Calu3 (cell line): ENCODE data around the gene TTC12. TPM values are rescaled to one million over a fixed set of nuclear protein-coding genes. Genes with fewer than 3 reads are reported as not detected.

Source experiments
- BruUV-seq: library from RNA; stranded (reverse); fragments of 400-500 nt; replicated peaks from 2 replicates; lab custom pipeline; 2021; lab: Mats Ljungman, UMichigan
- CTCF ChIA-PET: fragments of 300-600 bp; sonication (Branson Sonifier 250); formaldehyde crosslinking; loops from one replicate; lab custom pipeline; 2022; ENCODE audit warnings: antibody characterized with exemption; lab: Charles Lee
- DNase-seq: peaks from one replicate; pipeline ENCODE4 v3.0.0; 2022
- H3K27ac Mint-ChIP-seq: one replicate; pipeline ENCODE4 v1.8.0; 2022; ENCODE audit warnings: mixed read lengths; ENCODE audit not compliant: unreplicated experiment
- H3K27me3 Mint-ChIP-seq: one replicate; pipeline ENCODE4 v1.8.0; 2022; ENCODE audit warnings: mixed read lengths; ENCODE audit not compliant: unreplicated experiment
- H3K36me3 Mint-ChIP-seq: one replicate; pipeline ENCODE4 v1.8.0; 2022; ENCODE audit warnings: mild to moderate bottlenecking, moderate library complexity, mixed read lengths; ENCODE audit not compliant: insufficient read depth, unreplicated experiment
- H3K4me1 Mint-ChIP-seq: one replicate; pipeline ENCODE4 v1.8.0; 2022; ENCODE audit warnings: mild to moderate bottlenecking, low read depth, mixed read lengths; ENCODE audit not compliant: unreplicated experiment
- H3K4me3 Mint-ChIP-seq: one replicate; pipeline ENCODE4 v1.8.0; 2022; ENCODE audit warnings: mild to moderate bottlenecking, low read depth, moderate library complexity, mixed read lengths; ENCODE audit not compliant: unreplicated experiment
- H3K9me3 Mint-ChIP-seq: one replicate; pipeline ENCODE4 v1.8.0; 2022; ENCODE audit warnings: low read depth, mixed read lengths; ENCODE audit not compliant: unreplicated experiment
- intact Hi-C: fragments of 100-400 bp; cut with micrococcal nuclease; formaldehyde crosslinking; loops from one replicate; pipeline ENCODE4 v1.10.0; 2022; ENCODE audit not compliant: unreplicated experiment
- total RNA-seq: library from RNA; stranded (reverse); gene quantifications from 2 replicates; pipeline ENCODE4 v1.2.3, GENCODE V29; 2022
- TF ChIP-seq, protein P1 (sequence below): fragments of 200-600 bp; IDR thresholded peaks from one replicate; pipeline ENCODE4 v1.8.0; 2022; ENCODE audit warnings: antibody characterized with exemption; ENCODE audit not compliant: unreplicated experiment

Gene TTC12
- total RNA-seq, 1 experiment from 2014 or later = 15.0 TPM

DNA sequence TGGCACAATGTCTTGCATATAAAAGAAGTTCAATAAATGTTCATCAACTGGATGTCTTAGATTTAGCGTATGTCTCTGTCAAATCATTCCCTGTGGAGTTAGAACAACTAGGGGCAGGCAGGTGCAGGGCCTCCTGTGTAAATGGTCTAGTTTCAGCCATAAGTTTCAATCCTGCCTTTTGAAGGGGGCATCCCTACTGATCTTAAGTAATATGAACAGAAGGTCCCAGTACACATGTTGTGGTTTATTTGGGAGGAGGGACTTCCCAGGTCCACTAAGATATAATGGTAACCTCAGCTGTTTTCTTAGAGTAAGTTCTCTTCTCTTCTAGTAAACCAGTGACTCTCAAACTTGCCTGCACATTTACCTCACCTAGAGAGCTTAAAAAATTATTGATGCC, 19.8 kb downstream of the TTC12 start:
- no peak for DNase-seq
- Mint-ChIP-seq H3K9me3 (no peaks in the 10 kb centered on the region), H3K4me3 (no peak overlapping the region), H3K36me3 (peaks cover 10% of the 10 kb centered on the region), H3K4me1 (no peaks in the 10 kb centered on the region), H3K27ac (no peak overlapping the region), H3K27me3 (no peaks in the 10 kb centered on the region)
- BruUV-seq = no TSS peak
- TF ChIP-seq, protein P1, sequence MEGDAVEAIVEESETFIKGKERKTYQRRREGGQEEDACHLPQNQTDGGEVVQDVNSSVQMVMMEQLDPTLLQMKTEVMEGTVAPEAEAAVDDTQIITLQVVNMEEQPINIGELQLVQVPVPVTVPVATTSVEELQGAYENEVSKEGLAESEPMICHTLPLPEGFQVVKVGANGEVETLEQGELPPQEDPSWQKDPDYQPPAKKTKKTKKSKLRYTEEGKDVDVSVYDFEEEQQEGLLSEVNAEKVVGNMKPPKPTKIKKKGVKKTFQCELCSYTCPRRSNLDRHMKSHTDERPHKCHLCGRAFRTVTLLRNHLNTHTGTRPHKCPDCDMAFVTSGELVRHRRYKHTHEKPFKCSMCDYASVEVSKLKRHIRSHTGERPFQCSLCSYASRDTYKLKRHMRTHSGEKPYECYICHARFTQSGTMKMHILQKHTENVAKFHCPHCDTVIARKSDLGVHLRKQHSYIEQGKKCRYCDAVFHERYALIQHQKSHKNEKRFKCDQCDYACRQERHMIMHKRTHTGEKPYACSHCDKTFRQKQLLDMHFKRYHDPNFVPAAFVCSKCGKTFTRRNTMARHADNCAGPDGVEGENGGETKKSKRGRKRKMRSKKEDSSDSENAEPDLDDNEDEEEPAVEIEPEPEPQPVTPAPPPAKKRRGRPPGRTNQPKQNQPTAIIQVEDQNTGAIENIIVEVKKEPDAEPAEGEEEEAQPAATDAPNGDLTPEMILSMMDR = no peak
- intact Hi-C loops = no loop called here
- CTCF ChIA-PET = no interaction called here

DNA sequence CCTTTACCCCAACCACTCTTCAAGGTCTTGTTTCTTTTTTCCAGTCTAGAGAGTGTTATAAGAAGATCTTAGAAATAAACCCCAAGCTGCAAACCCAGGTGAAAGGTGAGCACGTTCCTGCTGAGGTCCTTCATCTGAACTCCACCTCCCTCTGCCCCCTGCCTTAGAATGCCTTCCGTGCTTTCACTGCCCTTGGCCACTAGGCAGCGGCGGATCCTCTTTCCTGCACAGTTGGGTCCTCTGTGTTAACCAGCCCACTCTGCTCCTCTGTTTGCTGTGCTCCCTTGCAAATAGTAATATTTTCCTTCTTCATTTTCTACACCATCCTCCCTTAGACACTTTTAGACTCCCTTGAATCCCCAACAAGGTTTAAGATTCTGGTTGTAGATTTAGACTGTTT, 24.3 kb downstream of the TTC12 start:
- DNase-seq = no peak
- Mint-ChIP-seq H3K27ac (no peak overlapping the region), H3K4me3 (no peak overlapping the region), H3K9me3 (no peaks in the 10 kb centered on the region), H3K36me3 (peaks cover 11% of the 10 kb centered on the region), H3K27me3 (no peaks in the 10 kb centered on the region), H3K4me1 (no peaks in the 10 kb centered on the region)
- intact Hi-C loops = no loop called here
- BruUV-seq = no TSS peak
- CTCF ChIA-PET = no interaction called here
- TF ChIP-seq, protein P1 = no peak

DNA sequence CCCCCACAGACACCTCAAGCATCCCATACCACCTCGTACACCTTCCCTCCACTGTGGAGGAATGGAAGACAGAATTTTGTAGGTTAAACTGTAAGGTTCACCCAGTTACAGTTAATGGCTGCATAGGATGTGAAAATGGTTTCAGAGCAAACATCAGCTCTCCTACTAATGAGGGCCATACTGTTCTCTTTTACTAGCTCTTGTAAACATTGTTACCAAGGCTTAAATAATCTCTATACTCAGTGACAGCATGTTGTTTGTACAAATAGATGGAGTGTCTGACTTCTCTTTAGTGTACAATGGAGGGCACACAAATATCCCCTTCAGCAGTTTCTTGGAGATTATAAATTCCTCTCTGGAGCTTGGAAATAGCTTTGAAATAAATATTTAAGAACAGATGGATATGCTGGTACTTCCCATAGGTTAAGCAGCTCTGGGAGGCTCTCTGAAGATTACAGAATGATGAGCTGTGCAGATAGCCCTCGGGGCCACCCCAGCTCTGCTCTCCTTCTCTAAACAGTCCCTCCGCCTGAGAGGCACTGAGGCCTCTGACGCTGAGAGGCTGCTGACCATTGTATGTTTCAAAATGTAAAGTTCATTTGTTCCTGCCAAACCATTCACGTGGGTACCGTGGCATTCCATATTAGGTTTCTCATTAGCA, 25.7 kb downstream of the TTC12 start:
- no peaks in the 10 kb centered on the region for H3K27me3 Mint-ChIP-seq
- H3K4me3 Mint-ChIP-seq = no peak overlapping the region
- H3K4me1 Mint-ChIP-seq = no peaks in the 10 kb centered on the region
- intact Hi-C loops = no loop called here
- H3K9me3 Mint-ChIP-seq = no peaks in the 10 kb centered on the region
- H3K36me3 Mint-ChIP-seq = peaks cover 5% of the 10 kb centered on the region
- CTCF ChIA-PET = no interaction called here
- TF ChIP-seq, protein P1 = no peak
- BruUV-seq = no TSS peak
- no peak for DNase-seq
- no peak overlapping the region for H3K27ac Mint-ChIP-seq

DNA sequence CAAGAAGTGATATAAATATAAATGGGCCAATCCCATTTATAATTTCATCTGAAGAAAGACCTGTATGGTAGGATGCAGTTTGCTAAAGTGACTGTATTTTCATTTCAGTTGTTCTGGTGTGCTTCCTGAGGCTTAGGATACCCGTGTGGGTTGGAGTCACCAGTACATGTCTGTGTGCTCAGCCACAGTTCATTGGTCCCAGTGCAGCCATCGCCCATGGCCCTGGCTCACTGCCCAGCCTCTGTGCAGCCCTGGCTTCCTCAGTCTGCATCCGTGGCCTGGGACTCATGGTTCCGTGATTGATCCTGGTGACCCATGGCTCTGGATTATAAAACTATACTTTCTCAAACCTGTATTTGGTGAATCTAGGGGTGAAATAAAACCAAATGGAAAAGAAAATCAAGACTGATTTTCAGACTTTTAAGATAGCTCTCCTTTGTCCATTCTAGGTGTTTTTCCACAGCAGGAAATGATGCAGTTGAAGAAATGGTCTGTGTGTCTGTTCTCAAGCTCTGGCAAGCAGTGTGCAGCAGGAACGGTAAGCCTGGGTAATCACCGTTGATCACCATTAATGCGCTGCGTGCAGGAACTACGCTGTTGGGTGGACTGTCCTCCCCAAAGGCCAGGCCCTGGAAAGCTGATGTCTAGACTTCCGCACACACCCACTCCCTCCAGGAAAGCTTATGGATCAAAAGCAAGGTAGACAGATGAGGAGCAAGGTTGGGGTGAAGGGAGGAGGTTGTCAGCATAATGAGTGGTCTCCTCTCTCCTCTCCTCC, 27.2 kb downstream of the TTC12 start:
- H3K4me3 Mint-ChIP-seq = no peak overlapping the region
- intact Hi-C loops = no loop called here
- CTCF ChIA-PET = no interaction called here

More for the DNA sequence above, 27.2 kb downstream of the TTC12 start:
- no peaks in the 10 kb centered on the region for H3K9me3 Mint-ChIP-seq
- TF ChIP-seq, protein P1 = no peak
- no peak for DNase-seq
- no peak overlapping the region for H3K27ac Mint-ChIP-seq
- peaks cover 5% of the 10 kb centered on the region for H3K36me3 Mint-ChIP-seq
- H3K27me3 Mint-ChIP-seq = no peaks in the 10 kb centered on the region
- no TSS peak for BruUV-seq
- H3K4me1 Mint-ChIP-seq = no peaks in the 10 kb centered on the region
